Neural cell (in vitro differentiated cells): ENCODE data around the gene ORC3.

ENCODE experiments used
- EP300 ChIP-seq: fragments of 450-650 bp; conservative IDR thresholded peaks from 2 replicates; pipeline ENCODE4 v1.6.1; 2014; ENCODE audit warnings: antibody characterized with exemption, mild to moderate bottlenecking, moderate library complexity; ENCODE audit not compliant: poor library complexity, severe bottlenecking
- EZH2 ChIP-seq: fragments of 200-600, 300-800 bp; shearing (Covaris generic), sonication (generic); IDR thresholded peaks from 2 replicates; pipeline ENCODE4 v1.6.1; 2014; ENCODE audit warnings: antibody characterized with exemption, low read length, borderline replicate concordance, mild to moderate bottlenecking; ENCODE audit not compliant: insufficient read depth, poor library complexity, severe bottlenecking
- MXI1 ChIP-seq: fragments of 450-650 bp; conservative IDR thresholded peaks from 2 replicates; pipeline ENCODE4 v1.6.1; 2014; ENCODE audit warnings: antibody characterized with exemption, mild to moderate bottlenecking; ENCODE audit not compliant: poor library complexity, severe bottlenecking
- POLR2AphosphoS5 ChIP-seq: IDR thresholded peaks from 2 replicates; pipeline ENCODE4 v1.6.1; 2012
- RAD21 ChIP-seq: fragments of 450-650 bp; conservative IDR thresholded peaks from 2 replicates; pipeline ENCODE4 v1.6.1; 2014; ENCODE audit warnings: antibody characterized with exemption, mild to moderate bottlenecking, moderate library complexity
- SMC3 ChIP-seq: fragments of 450-650 bp; conservative IDR thresholded peaks from 2 replicates; pipeline ENCODE4 v1.6.1; 2014; ENCODE audit warnings: antibody characterized with exemption, mild to moderate bottlenecking, moderate library complexity; ENCODE audit not compliant: poor library complexity
- TAF1 ChIP-seq: IDR thresholded peaks from 2 replicates; pipeline ENCODE4 v1.6.1; 2012; ENCODE audit warnings: low read depth
- TF ChIP-seq, protein P1 (sequence below): fragments of 450-650 bp; IDR thresholded peaks from 2 replicates; pipeline ENCODE4 v1.5.1; 2014; ENCODE audit warnings: antibody characterized with exemption, mild to moderate bottlenecking, moderate library complexity; ENCODE audit not compliant: poor library complexity, severe bottlenecking
- TF ChIP-seq, protein P2 (sequence below): IDR thresholded peaks from 2 replicates; pipeline ENCODE4 v1.6.1; 2012; ENCODE audit warnings: borderline replicate concordance

DNA sequence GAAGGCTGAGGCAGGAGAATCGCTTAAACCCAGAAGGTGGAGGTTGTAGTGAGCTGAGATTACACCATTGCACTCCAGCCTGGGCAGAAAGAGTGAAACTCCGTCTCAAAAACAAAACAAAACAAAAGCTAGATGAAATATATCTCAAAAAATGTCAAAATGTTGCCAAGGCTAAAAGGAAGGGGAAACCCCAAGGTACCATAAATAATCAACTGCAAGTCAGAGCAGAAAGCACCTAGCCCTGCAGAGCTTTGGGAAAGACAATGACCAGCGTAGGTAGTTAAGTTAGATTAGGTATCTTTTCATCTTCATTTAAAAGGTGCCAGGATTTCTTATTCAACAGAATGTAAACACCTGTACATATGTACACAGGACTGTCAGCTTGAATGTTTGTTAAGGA, 79.1 kb downstream of the ORC3 start:
- TF ChIP-seq, protein P1, sequence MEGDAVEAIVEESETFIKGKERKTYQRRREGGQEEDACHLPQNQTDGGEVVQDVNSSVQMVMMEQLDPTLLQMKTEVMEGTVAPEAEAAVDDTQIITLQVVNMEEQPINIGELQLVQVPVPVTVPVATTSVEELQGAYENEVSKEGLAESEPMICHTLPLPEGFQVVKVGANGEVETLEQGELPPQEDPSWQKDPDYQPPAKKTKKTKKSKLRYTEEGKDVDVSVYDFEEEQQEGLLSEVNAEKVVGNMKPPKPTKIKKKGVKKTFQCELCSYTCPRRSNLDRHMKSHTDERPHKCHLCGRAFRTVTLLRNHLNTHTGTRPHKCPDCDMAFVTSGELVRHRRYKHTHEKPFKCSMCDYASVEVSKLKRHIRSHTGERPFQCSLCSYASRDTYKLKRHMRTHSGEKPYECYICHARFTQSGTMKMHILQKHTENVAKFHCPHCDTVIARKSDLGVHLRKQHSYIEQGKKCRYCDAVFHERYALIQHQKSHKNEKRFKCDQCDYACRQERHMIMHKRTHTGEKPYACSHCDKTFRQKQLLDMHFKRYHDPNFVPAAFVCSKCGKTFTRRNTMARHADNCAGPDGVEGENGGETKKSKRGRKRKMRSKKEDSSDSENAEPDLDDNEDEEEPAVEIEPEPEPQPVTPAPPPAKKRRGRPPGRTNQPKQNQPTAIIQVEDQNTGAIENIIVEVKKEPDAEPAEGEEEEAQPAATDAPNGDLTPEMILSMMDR, result no peak
- TF ChIP-seq TAF1 (no peak), EZH2 (no peak), RAD21 (no peak), SMC3 (no peak), POLR2AphosphoS5 (no peak), EP300 (no peak), MXI1 (no peak)
- TF ChIP-seq, protein P2, sequence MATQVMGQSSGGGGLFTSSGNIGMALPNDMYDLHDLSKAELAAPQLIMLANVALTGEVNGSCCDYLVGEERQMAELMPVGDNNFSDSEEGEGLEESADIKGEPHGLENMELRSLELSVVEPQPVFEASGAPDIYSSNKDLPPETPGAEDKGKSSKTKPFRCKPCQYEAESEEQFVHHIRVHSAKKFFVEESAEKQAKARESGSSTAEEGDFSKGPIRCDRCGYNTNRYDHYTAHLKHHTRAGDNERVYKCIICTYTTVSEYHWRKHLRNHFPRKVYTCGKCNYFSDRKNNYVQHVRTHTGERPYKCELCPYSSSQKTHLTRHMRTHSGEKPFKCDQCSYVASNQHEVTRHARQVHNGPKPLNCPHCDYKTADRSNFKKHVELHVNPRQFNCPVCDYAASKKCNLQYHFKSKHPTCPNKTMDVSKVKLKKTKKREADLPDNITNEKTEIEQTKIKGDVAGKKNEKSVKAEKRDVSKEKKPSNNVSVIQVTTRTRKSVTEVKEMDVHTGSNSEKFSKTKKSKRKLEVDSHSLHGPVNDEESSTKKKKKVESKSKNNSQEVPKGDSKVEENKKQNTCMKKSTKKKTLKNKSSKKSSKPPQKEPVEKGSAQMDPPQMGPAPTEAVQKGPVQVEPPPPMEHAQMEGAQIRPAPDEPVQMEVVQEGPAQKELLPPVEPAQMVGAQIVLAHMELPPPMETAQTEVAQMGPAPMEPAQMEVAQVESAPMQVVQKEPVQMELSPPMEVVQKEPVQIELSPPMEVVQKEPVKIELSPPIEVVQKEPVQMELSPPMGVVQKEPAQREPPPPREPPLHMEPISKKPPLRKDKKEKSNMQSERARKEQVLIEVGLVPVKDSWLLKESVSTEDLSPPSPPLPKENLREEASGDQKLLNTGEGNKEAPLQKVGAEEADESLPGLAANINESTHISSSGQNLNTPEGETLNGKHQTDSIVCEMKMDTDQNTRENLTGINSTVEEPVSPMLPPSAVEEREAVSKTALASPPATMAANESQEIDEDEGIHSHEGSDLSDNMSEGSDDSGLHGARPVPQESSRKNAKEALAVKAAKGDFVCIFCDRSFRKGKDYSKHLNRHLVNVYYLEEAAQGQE, result no peak
